ENCODE data around the gene LPP. TPM values are rescaled to one million over a fixed set of nuclear protein-coding genes. Genes with fewer than 3 reads are reported as not detected.

Gene LPP
- total and polyA plus RNA-seq, 10 of the 15 experiments (the other 5 are each of a cell fraction or from before 2014, with no cell fraction given), result under 0.01 to 0.62 (median 0.03) TPM

- H3K4me2 ChIP-seq (ENCODE audit: control insufficient read depth, insufficient read depth), result no peak overlapping the region
- H3K9me3 ChIP-seq (replicated peaks; ENCODE audit: control insufficient read depth, insufficient read depth, low read length), result no peaks in the 10 kb centered on the region
- POLR2A ChIA-PET, result no interaction called here
- SMC1A ChIA-PET (ENCODE audit: uncharacterized antibody, unreplicated experiment), result interaction anchor here (1.3 kb wide), 1 partner anchor 24 kb away, joined by 3 read pairs; no protein-coding TSS in a partner anchor
- in situ Hi-C loops (cut with MboI), result no loop called here
- H3K9ac ChIP-seq (ENCODE audit: control insufficient read depth, insufficient read depth, low read length), result no peak overlapping the region
- H3K27ac ChIP-seq (ENCODE audit: control insufficient read depth, insufficient read depth), result no peak overlapping the region
- CTCF ChIA-PET, result interaction anchor here (1.4 kb wide), 1 partner anchor 114 kb away, joined by 6 read pairs; no protein-coding TSS in a partner anchor
- no peaks in the 10 kb centered on the region for H3K27me3 ChIP-seq (replicated peaks in 1 of 2; ENCODE audit: control insufficient read depth in 2 of 2, insufficient read depth in 2 of 2, low read length in 1 of 2)
- no peaks in the 10 kb centered on the region for H3K4me1 ChIP-seq (ENCODE audit: control insufficient read depth, insufficient read depth, low read length)
- no peaks in the 10 kb centered on the region for H3K36me3 ChIP-seq (ENCODE audit: control insufficient read depth in 2 of 2, insufficient read depth in 2 of 2, low read length in 1 of 2)
- DNase-seq (ENCODE audit: low read depth, low spot score) (no peak), FAIRE-seq (no peak), ATAC-seq (no peak)
- WGBS (ENCODE audit: insufficient coverage, insufficient replicate concordance, low lambda C conversion rate, missing lambda C conversion rate), result 3% methylated on average over 3 of the region's 3 CpGs
- intact Hi-C loops (cut with micrococcal nuclease; ENCODE audit: unreplicated experiment), result no loop called here
- no peak overlapping the region for H3K4me3 ChIP-seq
- RAD21 ChIA-PET (ENCODE audit: unreplicated experiment), result no interaction called here
- BruUV-seq (replicated peaks), result no TSS peak
- H2AFZ ChIP-seq (ENCODE audit: control insufficient read depth, low read depth, low read length), result no peak overlapping the region
- H4K20me1 ChIP-seq (ENCODE audit: control insufficient read depth, insufficient read depth), result no peaks in the 10 kb centered on the region
- TF ChIP-seq, protein P1, sequence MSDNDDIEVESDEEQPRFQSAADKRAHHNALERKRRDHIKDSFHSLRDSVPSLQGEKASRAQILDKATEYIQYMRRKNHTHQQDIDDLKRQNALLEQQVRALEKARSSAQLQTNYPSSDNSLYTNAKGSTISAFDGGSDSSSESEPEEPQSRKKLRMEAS (IDR thresholded peaks at IDR 0.05; ENCODE audit: low read depth, low read length), result no peak
- TF ChIP-seq RUNX3 (IDR thresholded peaks at IDR 0.05; ENCODE audit: low read length), result no peak
- no peak for TF ChIP-seq ETV6 (conservative IDR thresholded peaks at IDR 0.05 in 1 of 2, IDR thresholded peaks at IDR 0.05 in 1 of 2; ENCODE audit: borderline replicate concordance in 1 of 2, low read depth in 1 of 2)
- TF ChIP-seq ZNF207 (IDR thresholded peaks at IDR 0.05; ENCODE audit: borderline replicate concordance), result no peak
- TF ChIP-seq HDGF (IDR thresholded peaks at IDR 0.05), result no peak
- no peak for TF ChIP-seq ATF7 (IDR thresholded peaks at IDR 0.05; ENCODE audit: low read depth)
- no peaks in the 10 kb centered on the region for H3K79me2 ChIP-seq (ENCODE audit: control insufficient read depth, insufficient read depth, low read length)
Measured at GRCh38 chr3:188841906-188842305, 687.9 kb downstream of the LPP start.

GRCh38 chr3:188842639-188843038 lies 688.7 kb downstream of the LPP start:
- WGBS (ENCODE audit: insufficient coverage, insufficient replicate concordance, low lambda C conversion rate, missing lambda C conversion rate), result 18% methylated on average over 1 of the region's 1 CpG
- Histone ChIP-seq H2AFZ (ENCODE audit: control insufficient read depth, low read depth, low read length) (no peak overlapping the region), H3K36me3 (ENCODE audit: control insufficient read depth in 2 of 2, insufficient read depth in 2 of 2, low read length in 1 of 2) (no peaks in the 10 kb centered on the region), H3K4me3 (no peak overlapping the region), H3K27ac (ENCODE audit: control insufficient read depth, insufficient read depth) (no peak overlapping the region), H3K79me2 (ENCODE audit: control insufficient read depth, insufficient read depth, low read length) (no peaks in the 10 kb centered on the region), H3K4me1 (ENCODE audit: control insufficient read depth, insufficient read depth, low read length) (no peaks in the 10 kb centered on the region), H4K20me1 (ENCODE audit: control insufficient read depth, insufficient read depth) (no peaks in the 10 kb centered on the region), H3K4me2 (ENCODE audit: control insufficient read depth, insufficient read depth) (no peak overlapping the region), H3K9ac (ENCODE audit: control insufficient read depth, insufficient read depth, low read length) (no peak overlapping the region), H3K9me3 (replicated peaks; ENCODE audit: control insufficient read depth, insufficient read depth, low read length) (no peaks in the 10 kb centered on the region), H3K27me3 (replicated peaks in 1 of 2; ENCODE audit: control insufficient read depth in 2 of 2, insufficient read depth in 2 of 2, low read length in 1 of 2) (no peaks in the 10 kb centered on the region)
- POLR2A ChIA-PET, result no interaction called here
- ATAC-seq, result no peak
- CTCF ChIA-PET, result no interaction called here
- no peak for FAIRE-seq
- no TSS peak for BruUV-seq (replicated peaks)
- SMC1A ChIA-PET (ENCODE audit: uncharacterized antibody, unreplicated experiment), result interaction anchor here (1.3 kb wide), 1 partner anchor 10 kb away, joined by 3 read pairs; no protein-coding TSS in a partner anchor
- RAD21 ChIA-PET (ENCODE audit: unreplicated experiment), result no interaction called here
- in situ Hi-C loops (cut with MboI) (no loop called here), intact Hi-C loops (cut with micrococcal nuclease; ENCODE audit: unreplicated experiment) (no loop called here)
- no peak for DNase-seq (ENCODE audit: low read depth, low spot score)
- TF ChIP-seq MLLT1 (IDR thresholded peaks at IDR 0.05) (no peak), ZNF592 (IDR thresholded peaks at IDR 0.05) (no peak), CHD4 (IDR thresholded peaks at IDR 0.05) (no peak), YY1 (IDR thresholded peaks at IDR 0.05; ENCODE audit: low read depth, low read length) (no peak), TBL1XR1 (IDR thresholded peaks at IDR 0.05; ENCODE audit: low read depth, low read length) (no peak), KLF5 (IDR thresholded peaks at IDR 0.05; ENCODE audit: partially characterized antibody) (no peak), SPI1 (IDR thresholded peaks at IDR 0.05; ENCODE audit: borderline replicate concordance, insufficient read depth, low read depth, low read length) (no peak)

All from GM12878 (cell line).